Mucosa of stomach (tissue), 1 donor: ENCODE measurements around the gene CFAP58.
"Not testable (repeated sequence)": the region's sequence is repeated elsewhere in the genome, so short reads cannot be mapped to it uniquely, and the experiment has no call there.

ENCODE experiments used
- H3K27me3 ChIP-seq: one replicate; pipeline ENCODE4 v1.7.0; 2013; ENCODE audit warnings: mild to moderate bottlenecking, low read length; ENCODE audit not compliant: control insufficient read depth, insufficient read depth
- H3K36me3 ChIP-seq: one replicate; pipeline ENCODE4 v1.7.0; 2013; ENCODE audit warnings: low read length; ENCODE audit not compliant: control insufficient read depth, insufficient read depth
- H3K4me1 ChIP-seq: one replicate; pipeline ENCODE4 v1.7.0; 2013; ENCODE audit warnings: mild to moderate bottlenecking, low read length; ENCODE audit not compliant: control insufficient read depth, insufficient read depth
- H3K4me3 ChIP-seq: one replicate; pipeline ENCODE4 v1.7.0; 2013; ENCODE audit warnings: low read length
- H3K9ac ChIP-seq: one replicate; pipeline ENCODE4 v1.7.0; 2013; ENCODE audit warnings: mild to moderate bottlenecking, low read length, moderate library complexity
- H3K9me3 ChIP-seq: one replicate; pipeline ENCODE4 v1.7.0; 2013; ENCODE audit warnings: mild to moderate bottlenecking, low read length, moderate library complexity; ENCODE audit not compliant: control insufficient read depth
- donor health status: Pancreatic carcinoma.

Gene CFAP58

DNA sequence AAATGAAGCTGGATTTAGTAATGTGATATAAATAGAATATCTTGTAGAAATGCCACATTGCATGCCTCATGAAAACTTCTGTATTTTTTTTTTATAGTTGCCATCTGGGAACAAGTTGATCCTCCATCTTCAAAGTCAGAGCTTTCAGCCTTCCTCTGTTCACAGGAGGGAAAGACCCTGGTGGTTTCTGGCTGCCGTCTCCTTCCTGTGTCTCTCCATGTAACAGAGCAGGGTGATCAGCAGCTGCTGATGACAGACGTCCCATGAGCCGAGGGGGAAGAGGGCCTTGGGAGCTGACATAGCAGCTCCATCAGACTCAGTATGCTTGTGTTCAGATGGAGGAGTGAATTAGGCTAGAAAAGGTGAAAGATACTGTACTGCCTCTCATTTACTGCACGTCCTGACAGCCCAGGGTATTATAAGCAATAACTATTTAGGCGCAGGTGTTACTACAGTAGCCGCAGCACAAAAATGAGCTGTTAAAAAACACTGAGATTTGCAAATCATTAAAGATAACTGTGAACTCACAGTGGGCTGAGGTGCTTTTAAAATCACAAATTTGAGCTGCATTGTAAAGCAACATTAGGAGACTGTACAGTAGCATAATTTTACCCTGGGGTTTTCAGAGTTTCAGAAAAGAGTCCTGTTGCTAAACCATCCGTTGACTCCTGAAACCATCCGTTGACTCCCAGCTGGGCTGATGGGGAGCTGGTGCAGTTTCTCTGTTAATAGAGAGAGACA lies 103.3 kb downstream of the CFAP58 start:
- no peak overlapping the region for H3K4me3 ChIP-seq
- H3K36me3 ChIP-seq: no peaks in the 10 kb centered on the region
- no peak overlapping the region for H3K9ac ChIP-seq
- no peaks in the 10 kb centered on the region for H3K9me3 ChIP-seq
- H3K27me3 ChIP-seq: no peaks in the 10 kb centered on the region
- no peaks in the 10 kb centered on the region for H3K4me1 ChIP-seq

DNA sequence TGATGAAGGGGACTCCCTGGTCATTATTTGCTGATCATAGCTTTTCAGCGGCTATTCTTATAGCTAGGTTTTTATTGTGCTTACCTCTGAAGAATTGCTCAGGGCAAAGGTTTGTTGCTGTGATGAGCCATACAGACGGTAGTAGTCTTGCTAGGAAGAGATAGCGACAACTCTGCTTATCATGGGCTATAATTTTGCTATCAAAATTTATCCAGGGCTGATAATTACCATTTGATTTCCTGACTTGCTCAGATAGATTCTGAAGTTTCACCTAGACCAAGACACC lies 103.9 kb downstream of the CFAP58 start:
- Histone ChIP-seq H3K9me3 (no peaks in the 10 kb centered on the region), H3K9ac (no peak overlapping the region), H3K36me3 (no peaks in the 10 kb centered on the region), H3K27me3 (no peaks in the 10 kb centered on the region), H3K4me1 (no peaks in the 10 kb centered on the region), H3K4me3 (no peak overlapping the region)

DNA sequence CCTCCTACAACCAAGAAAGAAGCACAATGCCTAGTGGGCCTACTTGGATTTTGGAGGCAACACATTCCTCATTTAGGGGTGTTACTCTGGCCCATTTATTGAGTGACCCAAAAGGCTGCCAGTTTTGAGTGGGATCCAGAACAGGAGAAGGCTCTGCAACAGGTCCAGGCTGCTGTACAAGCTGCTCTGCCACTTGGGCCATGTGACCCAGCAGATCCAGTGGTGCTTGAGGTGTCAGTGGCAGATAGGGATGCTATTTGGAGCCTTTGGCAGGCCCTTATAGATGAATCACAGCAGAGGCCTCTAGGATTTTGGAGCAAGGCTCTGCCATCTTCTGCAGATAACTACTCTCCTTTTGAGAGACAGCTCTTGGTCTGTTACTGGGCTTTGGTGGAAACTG lies 111.9 kb downstream of the CFAP58 start:
- not testable (repeated sequence) for H3K4me1 ChIP-seq, H3K27me3 ChIP-seq, H3K9ac ChIP-seq, H3K36me3 ChIP-seq, H3K4me3 ChIP-seq, H3K9me3 ChIP-seq

DNA sequence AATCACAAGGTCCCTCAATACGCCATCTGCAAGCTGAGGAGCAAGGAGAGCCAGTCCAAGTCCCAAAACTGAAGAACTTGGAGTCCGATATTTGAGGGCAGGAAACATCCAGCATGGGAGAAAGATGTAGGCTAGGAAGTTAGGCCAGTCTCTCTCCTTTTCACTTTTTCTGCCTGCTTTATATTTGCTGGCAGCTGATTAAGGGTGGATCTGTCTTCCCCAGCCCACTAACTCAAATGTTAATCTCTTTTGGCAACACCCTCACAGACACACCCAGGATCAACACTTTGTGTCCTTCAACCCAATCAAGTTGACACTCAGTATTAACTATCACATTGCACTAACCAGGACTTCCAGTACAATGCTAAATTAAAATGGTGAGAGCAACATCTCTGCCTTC lies 115.2 kb downstream of the CFAP58 start:
- H3K9me3 ChIP-seq, H3K4me3 ChIP-seq: not testable (repeated sequence)

GRCh38 chr10:104472505-104472904 lies 118.9 kb downstream of the CFAP58 start:
- Histone ChIP-seq H3K9me3 (no peaks in the 10 kb centered on the region), H3K9ac (no peak overlapping the region), H3K4me3 (no peak overlapping the region), H3K36me3 (no peaks in the 10 kb centered on the region), H3K4me1 (no peaks in the 10 kb centered on the region), H3K27me3 (no peaks in the 10 kb centered on the region)

More for the DNA sequence above, 115.2 kb downstream of the CFAP58 start:
- H3K36me3 ChIP-seq, H3K4me1 ChIP-seq, H3K9ac ChIP-seq, H3K27me3 ChIP-seq: not testable (repeated sequence)

DNA sequence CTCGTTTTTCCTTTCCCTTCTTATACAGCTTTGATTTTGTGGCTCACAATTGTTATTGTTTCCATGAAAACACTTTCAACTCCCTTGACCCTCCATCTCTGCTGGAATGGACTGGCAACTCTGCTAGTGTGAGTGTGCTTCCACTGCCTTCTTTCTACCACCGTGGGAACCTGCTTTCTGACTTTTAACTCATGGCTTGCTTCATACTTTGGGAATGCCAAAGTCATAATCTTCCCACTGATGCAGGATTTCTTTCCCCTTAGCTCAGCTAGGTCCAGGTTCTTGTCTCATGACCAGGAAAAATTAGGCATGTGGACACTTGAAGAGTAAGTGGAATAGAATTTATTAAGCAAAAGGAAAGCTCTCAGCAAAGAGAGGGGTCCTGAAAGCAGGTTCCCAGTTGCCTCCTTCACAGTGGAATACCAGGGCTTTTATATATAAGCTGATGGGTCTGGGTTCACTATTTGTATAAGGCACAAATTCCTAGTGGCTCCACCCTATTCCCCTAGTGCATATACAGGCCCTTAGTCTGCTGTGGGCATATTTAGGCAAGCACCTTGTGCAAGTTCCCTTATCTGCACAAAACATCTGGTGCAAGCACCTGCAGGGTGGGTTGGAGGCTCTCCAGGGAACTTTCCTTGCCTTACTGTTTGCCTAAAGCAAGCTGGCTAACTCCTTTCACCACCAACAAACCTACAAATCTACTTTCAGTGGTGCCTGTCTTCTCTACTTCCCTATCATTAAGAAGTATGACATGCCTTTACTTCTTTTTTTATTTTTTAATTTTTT lies 119.5 kb downstream of the CFAP58 start:
- H3K36me3 ChIP-seq: no peaks in the 10 kb centered on the region
- no peaks in the 10 kb centered on the region for H3K9me3 ChIP-seq

DNA sequence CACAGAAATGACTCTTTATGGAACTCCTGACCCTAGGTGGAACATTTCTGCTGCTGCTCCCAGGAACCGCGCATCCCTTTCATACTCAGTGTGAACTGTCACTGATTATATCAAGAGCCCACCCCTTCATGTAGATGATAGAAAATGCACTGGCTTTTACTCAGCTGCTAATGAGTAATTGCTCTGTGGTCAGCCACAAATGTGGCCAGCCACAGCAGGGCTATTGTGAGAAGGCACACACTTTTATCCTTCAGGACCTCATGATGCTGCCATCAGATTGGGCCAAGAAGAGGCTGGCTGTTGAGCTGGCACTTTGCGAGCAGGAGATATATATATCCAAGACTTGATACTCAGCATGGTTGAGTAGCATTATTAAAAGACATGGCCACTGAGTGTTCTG lies 124.7 kb downstream of the CFAP58 start:
- H3K9ac ChIP-seq: no peak overlapping the region
- H3K4me1 ChIP-seq: no peaks in the 10 kb centered on the region
- no peaks in the 10 kb centered on the region for H3K36me3 ChIP-seq
- no peaks in the 10 kb centered on the region for H3K27me3 ChIP-seq
- H3K4me3 ChIP-seq: no peak overlapping the region
- no peaks in the 10 kb centered on the region for H3K9me3 ChIP-seq

More for the DNA sequence above, 119.5 kb downstream of the CFAP58 start:
- Histone ChIP-seq H3K27me3 (no peaks in the 10 kb centered on the region), H3K9ac (no peak overlapping the region), H3K4me3 (no peak overlapping the region), H3K4me1 (no peaks in the 10 kb centered on the region)

DNA sequence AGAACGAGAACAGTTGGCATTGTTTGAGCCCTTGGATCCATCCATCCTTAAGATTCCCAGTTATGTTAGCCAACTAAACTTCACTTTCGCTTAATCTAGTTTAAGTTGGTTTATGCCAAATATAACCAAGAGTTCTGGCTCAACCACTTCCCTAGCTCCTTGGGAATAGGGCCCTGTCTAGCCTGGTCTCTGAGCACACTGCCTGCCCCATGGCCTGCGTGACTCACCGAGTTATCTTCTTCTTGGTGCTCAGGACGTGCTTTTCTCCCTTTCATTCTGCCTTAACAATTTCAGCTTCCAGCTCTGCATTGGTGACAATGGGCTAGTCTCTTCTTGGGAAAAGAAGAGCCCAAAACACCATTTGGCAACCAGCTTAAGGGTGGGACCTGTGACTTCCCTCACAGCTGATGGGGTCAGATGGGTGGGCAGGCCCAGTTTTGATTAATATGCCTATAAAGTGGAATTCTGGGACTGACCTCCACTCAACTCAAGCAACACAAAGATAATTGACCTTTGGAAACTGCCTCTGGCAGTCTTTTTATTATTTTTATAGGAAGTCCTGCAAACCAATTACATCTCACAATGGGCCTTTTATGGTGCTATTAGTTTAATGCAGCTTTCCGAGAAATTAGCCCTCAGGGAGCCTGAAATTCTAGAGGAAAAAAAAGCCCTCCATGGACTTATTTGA lies 126.4 kb downstream of the CFAP58 start:
- Histone ChIP-seq H3K4me3 (no peak overlapping the region), H3K9ac (no peak overlapping the region), H3K9me3 (no peaks in the 10 kb centered on the region), H3K27me3 (no peaks in the 10 kb centered on the region), H3K4me1 (no peaks in the 10 kb centered on the region), H3K36me3 (no peaks in the 10 kb centered on the region)

GRCh38 chr10:104480797-104481196 lies 127.2 kb downstream of the CFAP58 start:
- Histone ChIP-seq H3K36me3 (no peaks in the 10 kb centered on the region), H3K27me3 (no peaks in the 10 kb centered on the region), H3K9ac (no peak overlapping the region), H3K9me3 (no peaks in the 10 kb centered on the region), H3K4me3 (no peak overlapping the region), H3K4me1 (no peaks in the 10 kb centered on the region)

- no peak overlapping the region for H3K9ac ChIP-seq
- no peak overlapping the region for H3K4me3 ChIP-seq
- H3K4me1 ChIP-seq: no peaks in the 10 kb centered on the region
- no peaks in the 10 kb centered on the region for H3K27me3 ChIP-seq
- H3K36me3 ChIP-seq: no peaks in the 10 kb centered on the region
- no peaks in the 10 kb centered on the region for H3K9me3 ChIP-seq
Observed at GRCh38 chr10:104483582-104483981, 129.9 kb downstream of the CFAP58 start.

DNA sequence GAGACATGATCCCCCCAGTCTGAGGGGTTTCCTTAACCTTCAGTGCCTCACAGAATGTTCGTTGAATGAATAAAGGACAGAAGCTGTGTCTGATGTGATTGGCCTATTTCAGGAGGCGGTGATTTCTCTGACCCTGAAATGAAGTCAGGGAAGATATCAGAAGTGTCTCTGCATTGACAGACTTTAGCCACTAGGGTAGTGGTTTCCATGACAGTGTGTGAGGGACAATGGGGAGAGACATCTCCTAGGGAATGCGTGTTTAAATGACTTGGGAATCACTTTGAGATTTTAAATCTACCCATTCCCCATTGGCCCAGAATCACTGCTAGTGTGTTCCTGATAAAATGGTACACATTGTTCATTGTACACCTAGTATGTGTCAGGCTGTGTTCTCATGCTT lies 132.0 kb downstream of the CFAP58 start:
- Histone ChIP-seq H3K27me3 (no peaks in the 10 kb centered on the region), H3K4me3 (no peak overlapping the region), H3K9ac (no peak overlapping the region), H3K36me3 (no peaks in the 10 kb centered on the region), H3K9me3 (no peaks in the 10 kb centered on the region), H3K4me1 (no peaks in the 10 kb centered on the region)

GRCh38 chr10:104486803-104487202 lies 133.2 kb downstream of the CFAP58 start:
- Histone ChIP-seq H3K4me3 (no peak overlapping the region), H3K27me3 (no peaks in the 10 kb centered on the region), H3K4me1 (no peaks in the 10 kb centered on the region), H3K36me3 (no peaks in the 10 kb centered on the region), H3K9ac (no peak overlapping the region), H3K9me3 (no peaks in the 10 kb centered on the region)
